OCI-LY1 (cell line): ENCODE measurements around the gene HES5.

Experiments
- H2AFZ ChIP-seq: fragments of 200-600 bp; sonication (generic), shearing (Covaris generic); 2 replicates; pipeline ENCODE4 v1.6.0; 2014; ENCODE audit warnings: antibody characterized with exemption, mild to moderate bottlenecking, low read length
- H3F3A ChIP-seq: fragments of 200-600 bp; sonication (generic), shearing (Covaris generic); 2 replicates; pipeline ENCODE4 v1.6.0; 2014; ENCODE audit warnings: mild to moderate bottlenecking, antibody characterized with exemption, low read length, moderate library complexity; ENCODE audit not compliant: insufficient read depth
- H3K27ac ChIP-seq: fragments of 200-600 bp; sonication (generic); 2 replicates; pipeline ENCODE4 v1.5.1; 2014; ENCODE audit warnings: low read length, mixed run types, mild to moderate bottlenecking, low read depth; ENCODE audit not compliant: poor library complexity, severe bottlenecking
- H3K27me3 ChIP-seq: fragments of 200-600 bp; sonication (generic); 2 replicates; pipeline ENCODE4 v1.6.0; 2014; ENCODE audit warnings: antibody characterized with exemption, mild to moderate bottlenecking, low read length, moderate library complexity; ENCODE audit not compliant: insufficient read depth
- H3K36me3 ChIP-seq: fragments of 200-600 bp; sonication (generic); 2 replicates; pipeline ENCODE4 v1.6.1; 2014; ENCODE audit warnings: mild to moderate bottlenecking, antibody characterized with exemption, low read length, moderate library complexity, mixed read lengths; ENCODE audit not compliant: insufficient read depth
- H3K4me1 ChIP-seq: fragments of 200-600 bp; sonication (generic); 2 replicates; pipeline ENCODE4 v1.5.1; 2014; ENCODE audit warnings: mild to moderate bottlenecking, low read length, moderate library complexity; ENCODE audit not compliant: insufficient read depth, severe bottlenecking
- H3K4me2 ChIP-seq: fragments of 200-600 bp; sonication (generic), shearing (Covaris generic); 2 replicates; pipeline ENCODE4 v1.6.1; 2014; ENCODE audit warnings: low read length
- H3K4me3 ChIP-seq: fragments of 200-600 bp; sonication (generic); 2 replicates; pipeline ENCODE4 v1.5.1; 2014; ENCODE audit warnings: low read length, low read depth, mild to moderate bottlenecking, mixed read lengths; ENCODE audit not compliant: poor library complexity, severe bottlenecking
- H3K79me2 ChIP-seq: fragments of 200-600 bp; shearing (Covaris generic); 2 replicates; pipeline ENCODE4 v1.6.1; 2016; ENCODE audit warnings: mixed run types, low read length, mixed read lengths; ENCODE audit not compliant: insufficient read depth
- H3K9ac ChIP-seq: fragments of 200-600 bp; sonication (generic), shearing (Covaris generic); 2 replicates; pipeline ENCODE4 v1.6.1; 2014; ENCODE audit warnings: mild to moderate bottlenecking, low read length, mixed read lengths
- H3K9me2 ChIP-seq: fragments of 200-600 bp; sonication (generic), shearing (Covaris generic); 2 replicates; pipeline ENCODE4 v1.6.1; 2014; ENCODE audit warnings: low read depth, mild to moderate bottlenecking, low read length, mixed read lengths
- H3K9me3 ChIP-seq: fragments of 200-600 bp; shearing (Covaris generic); 2 replicates; pipeline ENCODE4 v1.6.1; 2014; ENCODE audit warnings: low read length, mixed read lengths
- H4K20me1 ChIP-seq: fragments of 200-600 bp; sonication (generic), shearing (Covaris generic); 2 replicates; pipeline ENCODE4 v1.6.0; 2016; ENCODE audit warnings: mild to moderate bottlenecking, low read length; ENCODE audit not compliant: insufficient read depth
- CTCF ChIP-seq: fragments of 200-600 bp; sonication (generic), shearing (Covaris generic); IDR thresholded peaks from 2 replicates; pipeline ENCODE4 v1.5.1; 2017; ENCODE audit warnings: mild to moderate bottlenecking, antibody characterized with exemption, low read length, moderate library complexity, mixed read lengths
- EZH2 ChIP-seq: fragments of 200-600 bp; sonication (generic), shearing (Covaris generic); IDR thresholded peaks from 2 replicates; pipeline ENCODE4 v1.8.0; 2017; ENCODE audit warnings: borderline replicate concordance, mixed run types, mild to moderate bottlenecking, antibody characterized with exemption, low read length, moderate library complexity, mixed read lengths

HES5 gene

GRCh38 chr1:2507744-2508155 lies 22.3 kb downstream of the HES5 start:
- Histone ChIP-seq H4K20me1 (no peaks in the 10 kb centered on the region), H3K9me2 (no peaks in the 10 kb centered on the region), H3K9ac (no peak overlapping the region), H3K4me1 (no peaks in the 10 kb centered on the region), H3K27ac (no peak overlapping the region), H3K4me3 (no peak overlapping the region), H2AFZ (no peak overlapping the region), H3K79me2 (no peaks in the 10 kb centered on the region), H3K27me3 (peaks cover 6% of the 10 kb centered on the region; the same call in 1 of the 2 replicates), H3K9me3 (no peaks in the 10 kb centered on the region), H3F3A (no peaks in the 10 kb centered on the region), H3K4me2 (no peak overlapping the region), H3K36me3 (peaks cover 49% of the 10 kb centered on the region)
- TF ChIP-seq CTCF, result no peak
- no peak for TF ChIP-seq EZH2

- Histone ChIP-seq H3K36me3 (peaks cover 42% of the 10 kb centered on the region), H3K4me1 (no peaks in the 10 kb centered on the region), H3K79me2 (no peaks in the 10 kb centered on the region), H4K20me1 (no peaks in the 10 kb centered on the region), H3K4me3 (no peak overlapping the region), H3K9me2 (no peaks in the 10 kb centered on the region), H3K4me2 (no peak overlapping the region), H3F3A (no peaks in the 10 kb centered on the region), H3K9ac (no peak overlapping the region), H3K27me3 (peaks cover 7% of the 10 kb centered on the region; the same call in 1 of the 2 replicates), H2AFZ (no peak overlapping the region), H3K27ac (no peak overlapping the region), H3K9me3 (no peaks in the 10 kb centered on the region)
- TF ChIP-seq EZH2 (no peak), CTCF (no peak)
These were observed 23.0 kb downstream of the HES5 start for GRCh38 chr1:2506901-2507565.

GRCh38 chr1:2506007-2506860 lies 23.8 kb downstream of the HES5 start:
- no peak overlapping the region for H2AFZ ChIP-seq

More at GRCh38 chr1:2506007-2506860, 23.8 kb downstream of the HES5 start:
- TF ChIP-seq CTCF (no peak), EZH2 (no peak)
- peaks cover 34% of the 10 kb centered on the region for H3K36me3 ChIP-seq
- H3K4me3 ChIP-seq, result no peak overlapping the region
- peaks cover 7% of the 10 kb centered on the region; the same call in 1 of the 2 replicates for H3K27me3 ChIP-seq
- no peaks in the 10 kb centered on the region for H3K79me2 ChIP-seq
- no peaks in the 10 kb centered on the region for H4K20me1 ChIP-seq
- no peaks in the 10 kb centered on the region for H3F3A ChIP-seq
- no peaks in the 10 kb centered on the region for H3K4me1 ChIP-seq
- H3K4me2 ChIP-seq, result no peak overlapping the region
- no peaks in the 10 kb centered on the region for H3K9me3 ChIP-seq
- H3K9me2 ChIP-seq, result no peaks in the 10 kb centered on the region
- no peak overlapping the region for H3K9ac ChIP-seq
- H3K27ac ChIP-seq, result no peak overlapping the region
